CD4-positive, alpha-beta T cell (primary cell): ENCODE results near the gene MTHFD2. TPM values are rescaled to one million over a fixed set of nuclear protein-coding genes. Genes with fewer than 3 reads are reported as not detected.

Experiments
- ATAC-seq: fragments of 200-7000 bp; cut with Tn5 transposase; one replicate; pipeline ENCODE4 v1.10.0; 2022; ENCODE audit warnings: mild to moderate bottlenecking; ENCODE audit not compliant: poor library complexity
- CTCF ChIA-PET: fragments of 350-600 bp; sonication (Branson Sonifier 250); formaldehyde crosslinking; loops from one replicate; lab custom pipeline; 2021; ENCODE audit warnings: antibody characterized with exemption, inconsistent platforms; lab: Charles Lee
- POLR2A ChIA-PET: fragments of 350-600 bp; sonication (Branson Sonifier 250); formaldehyde crosslinking; loops from one replicate; lab custom pipeline; 2021; ENCODE audit warnings: antibody characterized with exemption, inconsistent platforms; lab: Charles Lee
- DNase-seq, 14 experiments: peaks; one replicate each; pipeline ENCODE4 v3.0.0-alpha.2; 2013 to 2020; ENCODE audit warnings: mixed read lengths in 2 of 14
- H3K27ac ChIP-seq, 2 donors: one replicate each; pipeline versions ENCODE4 v1.5.1 to v1.7.0; 2013; ENCODE audit warnings: low read length in 2 of 2, low read depth in 1 of 2, mild to moderate bottlenecking in 1 of 2
- H3K27me3 ChIP-seq, 2 experiments: 1 replicate in 1 of 2; 2 replicates in 1 of 2; pipeline versions ENCODE4 v1.6.1 to v1.7.0; 2013; ENCODE audit warnings: low read length in 2 of 2, control low read depth in 1 of 2, mild to moderate bottlenecking in 1 of 2, moderate library complexity in 1 of 2; ENCODE audit not compliant: insufficient read depth in 2 of 2, control insufficient read depth in 1 of 2
- H3K36me3 ChIP-seq: one replicate; pipeline ENCODE4 v1.6.1; 2013; ENCODE audit warnings: low read length, control low read depth; ENCODE audit not compliant: insufficient read depth
- H3K4me1 ChIP-seq: one replicate; pipeline ENCODE4 v1.6.1; 2013; ENCODE audit warnings: low read length, control low read depth; ENCODE audit not compliant: insufficient read depth
- H3K4me3 ChIP-seq: one replicate; pipeline ENCODE4 v1.5.1; 2013; ENCODE audit warnings: mild to moderate bottlenecking, low read length, moderate library complexity
- H3K9me3 ChIP-seq, 2 experiments: 1 replicate in 1 of 2; 2 replicates in 1 of 2; pipeline versions ENCODE4 v1.6.1 to v1.7.0; 2013; ENCODE audit warnings: low read length in 2 of 2, mild to moderate bottlenecking in 2 of 2, control low read depth in 1 of 2, moderate library complexity in 1 of 2; ENCODE audit not compliant: control insufficient read depth in 1 of 2, insufficient read depth in 1 of 2
- H3K27ac Mint-ChIP-seq: one replicate; pipeline ENCODE4 v1.8.0; 2020; ENCODE audit warnings: mixed read lengths
- H3K27me3 Mint-ChIP-seq: one replicate; pipeline ENCODE4 v1.8.0; 2021; ENCODE audit warnings: mixed read lengths
- H3K36me3 Mint-ChIP-seq: one replicate; pipeline ENCODE4 v1.8.0; 2021; ENCODE audit warnings: low read depth, mixed read lengths
- H3K4me1 Mint-ChIP-seq: one replicate; pipeline ENCODE4 v1.8.0; 2021; ENCODE audit warnings: low read depth, mixed read lengths
- H3K4me3 Mint-ChIP-seq: one replicate; pipeline ENCODE4 v1.8.0; 2020; ENCODE audit warnings: mild to moderate bottlenecking, mixed read lengths
- H3K9me3 Mint-ChIP-seq: one replicate; pipeline ENCODE4 v1.8.0; 2020; ENCODE audit warnings: mixed read lengths
- CTCF ChIP-seq: fragments of 200-600 bp; IDR thresholded peaks from one replicate; pipeline ENCODE4 v1.8.0; 2022; ENCODE audit warnings: antibody characterized with exemption, mild to moderate bottlenecking
- intact Hi-C, 2 experiments: fragments of 100-400 bp; cut with DNase I in 1 of 2; cut with micrococcal nuclease in 1 of 2; formaldehyde crosslinking; loops; one replicate each; pipeline versions ENCODE4 v1.15.1 to v1.9.0; 2023 to 2025; cut with DNase I, micrococcal nuclease
- total RNA-seq, 174 experiments: library from RNA in 2 of 174; stranded (reverse) in 2 of 174; gene quantifications; one replicate each; pipeline ENCODE4 v1.2.3 and lab custom pipeline; 2021 to 2026

The MTHFD2 gene
- total RNA-seq, 2 experiments from 2014 or later, result 18.6 to 21.6 TPM

- no peak overlapping the region for H3K4me3 Mint-ChIP-seq
- peaks cover 64% of the 10 kb centered on the region for H3K36me3 Mint-ChIP-seq
- H3K4me1 Mint-ChIP-seq, result no peaks in the 10 kb centered on the region
- H3K27ac Mint-ChIP-seq, result no peak overlapping the region
- no peaks in the 10 kb centered on the region for H3K9me3 Mint-ChIP-seq
- H3K4me3 ChIP-seq, result no peak overlapping the region
- H3K27me3 ChIP-seq, result no peaks in the 10 kb centered on the region
- POLR2A ChIA-PET, result interaction anchor here (4.9 kb wide), 1 partner anchor 25 kb away, joined by 13 read pairs; the partner anchor contains the start of gene MOB1A
- CTCF ChIA-PET, result no interaction called here
- intact Hi-C loops, result no loop called here
- TF ChIP-seq CTCF, result no peak
- no peak overlapping the region for H3K27ac ChIP-seq
- no peaks in the 10 kb centered on the region for H3K9me3 ChIP-seq
- H3K36me3 ChIP-seq, result peaks cover 48% of the 10 kb centered on the region
- ATAC-seq (no peak), DNase-seq (no peak)
- no peaks in the 10 kb centered on the region for H3K27me3 Mint-ChIP-seq
- peaks cover 8% of the 10 kb centered on the region for H3K4me1 ChIP-seq
Observed at GRCh38 chr2:74152954-74153353, 45.5 kb upstream of the MTHFD2 start.

- Histone ChIP-seq H3K9me3 (no peaks in the 10 kb centered on the region), H3K4me3 (no peak overlapping the region), H3K36me3 (peaks cover 69% of the 10 kb centered on the region), H3K4me1 (no peaks in the 10 kb centered on the region), H3K27ac (no peak overlapping the region), H3K27me3 (no peaks in the 10 kb centered on the region)
- DNase-seq (no peak), ATAC-seq (no peak)
- POLR2A ChIA-PET, result interaction anchor here (4.9 kb wide), 1 partner anchor 22 kb away, joined by 13 read pairs; the partner anchor contains the start of gene MOB1A
- Mint-ChIP-seq H3K4me1 (no peaks in the 10 kb centered on the region), H3K9me3 (no peaks in the 10 kb centered on the region), H3K4me3 (no peak overlapping the region), H3K27me3 (no peaks in the 10 kb centered on the region), H3K36me3 (peaks cover 93% of the 10 kb centered on the region), H3K27ac (no peak overlapping the region)
- CTCF ChIA-PET, result no interaction called here
- intact Hi-C loops, result no loop called here
- TF ChIP-seq CTCF, result no peak
Observed at GRCh38 chr2:74155830-74156229, 42.6 kb upstream of the MTHFD2 start.

- Mint-ChIP-seq H3K27me3 (no peaks in the 10 kb centered on the region), H3K4me1 (no peaks in the 10 kb centered on the region), H3K9me3 (no peaks in the 10 kb centered on the region), H3K36me3 (peaks cover 99% of the 10 kb centered on the region), H3K27ac (no peak overlapping the region), H3K4me3 (no peak overlapping the region)
- Histone ChIP-seq H3K9me3 (no peaks in the 10 kb centered on the region), H3K27ac (no peak overlapping the region), H3K36me3 (peaks cover 87% of the 10 kb centered on the region), H3K4me3 (no peak overlapping the region), H3K27me3 (no peaks in the 10 kb centered on the region), H3K4me1 (no peaks in the 10 kb centered on the region)
- ChIA-PET POLR2A (interaction anchor here (2.1 kb wide), 1 partner anchor 15 kb away, joined by 7 read pairs; the partner anchor contains the start of gene MOB1A), CTCF (no interaction called here)
- intact Hi-C loops, result no loop called here
- no peak for ATAC-seq
- no peak for TF ChIP-seq CTCF
- no peak for DNase-seq
Observed at GRCh38 chr2:74162951-74163350, 35.5 kb upstream of the MTHFD2 start.
